Heart right ventricle (tissue), 16 donors: ENCODE measurements around the gene AGAP2. TPM values are rescaled to one million over a fixed set of nuclear protein-coding genes. Genes with fewer than 3 reads are reported as not detected.

Source experiments
- ATAC-seq, 8 donors: fragments of 200-7000 bp; cut with Tn5 transposase; one replicate each; pipeline ENCODE4 v1.9.1; 2020; ENCODE audit warnings: mild to moderate bottlenecking in 8 of 8, moderate library complexity in 8 of 8, moderate number of reproducible peaks in 1 of 8
- DNase-seq, 2 donors: peaks; one replicate each; pipeline ENCODE4 v3.0.0-alpha.2; 2020
- H3K27ac ChIP-seq, 10 donors: fragments of 200-600 bp; sonication (generic) in 2 of 10; one replicate each; pipeline versions ENCODE4 v1.5.0 to v1.8.0; 2020 to 2022; ENCODE audit warnings: mild to moderate bottlenecking in 3 of 10
- H3K27me3 ChIP-seq, 7 donors: fragments of 200-600 bp; one replicate each; pipeline ENCODE4 v1.8.0; 2021 to 2022; ENCODE audit warnings: mild to moderate bottlenecking in 2 of 7
- H3K36me3 ChIP-seq, 9 donors: fragments of 200-600 bp; sonication (generic) in 1 of 9; one replicate each; pipeline versions ENCODE4 v1.5.0 to v1.8.0; 2020 to 2022; ENCODE audit warnings: mild to moderate bottlenecking in 2 of 9
- H3K4me1 ChIP-seq, 9 donors: fragments of 200-600 bp; sonication (generic) in 1 of 9; one replicate each; pipeline versions ENCODE4 v1.5.0 to v1.8.0; 2020 to 2022; ENCODE audit warnings: mild to moderate bottlenecking in 4 of 9
- H3K4me3 ChIP-seq, 10 donors: fragments of 200-600 bp; sonication (generic) in 2 of 10; one replicate each; pipeline versions ENCODE4 v1.5.0 to v1.8.0; 2020 to 2022; ENCODE audit warnings: mild to moderate bottlenecking in 7 of 10, moderate library complexity in 2 of 10
- H3K9me3 ChIP-seq, 11 donors: fragments of 200-600 bp in 10 of 11; sonication (generic) in 2 of 11; one replicate each; pipeline versions ENCODE4 v1.5.0 to v1.8.0; 2013 to 2022; ENCODE audit warnings: mild to moderate bottlenecking in 2 of 11, control low read depth in 1 of 11, moderate library complexity in 1 of 11
- CTCF ChIP-seq, 9 donors: fragments of 200-600 bp; sonication (generic) in 2 of 9; IDR thresholded peaks; one replicate each; pipeline versions ENCODE4 v1.5.0 to v1.8.0; 2021 to 2022; ENCODE audit warnings: antibody characterized with exemption in 9 of 9, mild to moderate bottlenecking in 5 of 9, moderate library complexity in 1 of 9
- WGBS, 2 donors: extraction: QIAGEN DNeasy Blood & Tissue Kit; methylation state at CpG; one replicate each; pipeline ENCODE4 v1.1.7; 2013; ENCODE audit warnings: inconsistent platforms in 1 of 2; 5-methylcytosine and 5-hydroxymethylcytosine counted together
- intact Hi-C, 10 donors: fragments of 100-400 bp; cut with DNase I; formaldehyde crosslinking; loops; one replicate each; pipeline versions ENCODE4 v1.11.1 to v1.14.2; 2022
- polyA plus RNA-seq, 2 donors: library from polyadenylated mRNA; stranded (reverse); fragments of 200-250 nt; gene quantifications; one replicate each; pipeline ENCODE4 v1.2.3, GENCODE V29; 2013
- total RNA-seq, 10 donors: library from RNA; stranded (reverse); fragmentation: NEBNext Ultra II Directional in 3 of 10; extraction: Animal tissue kit (Norgen Biotek cat#: 25700) in 3 of 10; gene quantifications; one replicate each; pipeline versions ENCODE4 v1.2.1 to v1.2.4, GENCODE V29; 2021 to 2023
- donor health status: Arrhythmogenic right ventricular cardiomyopathy.
- donor health status: ischemic (EF 13 %, LVEDD 7.1; RV severe dilation, severe dysfunction).
- donor health status: healthy with polysubstance abuse.
- donor health status: DM: no; HTN: yes; CAD: no.
- donor health status: DM: no; HTN: no; CAD: no.
- donor health status: ischemic (EF 25% LVEDD 6.9; RV normal size, moderate dysfunction).
- donor health status: ischemic (EF 25% LVEDD 5.7; RV mildly dilated, moderate dysfunction).
- donor health status: healthy.
- donor health status: DM: yes; HTN: yes; CAD: no.
- donor health status: Ischemic cardiomyopathy.
- donor health status: ischemic (EF 35%, LVEDD 5.7; RV mildly dilated, moderate dysfunction).
- donor health status: nonischemic (EF 11% LVEDD 7.7; RV severe dilation, severe dysfunction).
- donor health status: DM: yes; HTN: yes; CAD: no.
- donor health status: PGD.
- donor health status: ischemic (EF 29% LVEDD 5.4; RV normal size, mild dysfunction).
- donor health status: nonischemic (EF 23%, LVEDD 6.1; RV moderate dilation, normal function).

Gene AGAP2
- total and polyA plus RNA-seq, 12 donors, result 3.4 to 17.3 (median 6.6) TPM

- H3K4me3 ChIP-seq, result peak overlapping the region in 2 of 10 donors; percentile 61 to 76
- ATAC-seq (peak in 2 of 8 donors; percentile 1 to 2), DNase-seq (no peak)
- peaks cover 0 to 36% (median 7%) of the 10 kb centered on the region in 7 donors for H3K27me3 ChIP-seq
- no peak for TF ChIP-seq CTCF (IDR thresholded peaks at IDR 0.05)
- H3K36me3 ChIP-seq, result peaks cover 0 to 65% (median 0%) of the 10 kb centered on the region in 9 donors
- H3K9me3 ChIP-seq, result no peaks in the 10 kb centered on the region
- peaks cover 0 to 24% (median 14%) of the 10 kb centered on the region in 9 donors for H3K4me1 ChIP-seq
- peak overlapping the region in 2 of 10 donors; percentile 81 to 83 for H3K27ac ChIP-seq
- intact Hi-C loops, result no loop called here
- 49 to 53% methylated on average over 21 of the region's 21 CpGs for WGBS, 2 donors
These were observed 10.7 kb downstream of the AGAP2 start for GRCh38 chr12:57727758-57728395.

- intact Hi-C loops, result no loop called here
- TF ChIP-seq CTCF (IDR thresholded peaks at IDR 0.05), result peak in 7 of 9 donors; percentile 25 to 61 (median 39)
- DNase-seq (peak in 1 of 2 donors; percentile 65), ATAC-seq (peak; percentile 48 to 61 (median 54))
- Histone ChIP-seq H3K36me3 (peaks cover 0 to 59% (median 0%) of the 10 kb centered on the region in 9 donors), H3K27me3 (peaks cover 0 to 31% (median 3%) of the 10 kb centered on the region in 7 donors), H3K4me1 (peaks cover 0 to 24% (median 14%) of the 10 kb centered on the region in 9 donors), H3K27ac (peak overlapping the region in 9 of 10 donors; percentile 52 to 83 (median 81)), H3K4me3 (peak overlapping the region in 9 of 10 donors; percentile 56 to 76 (median 64)), H3K9me3 (no peaks in the 10 kb centered on the region)
- 18 to 25% methylated on average over 76 of the region's 76 CpGs for WGBS, 2 donors
These were observed 11.4 kb downstream of the AGAP2 start for GRCh38 chr12:57726884-57727757.

- H3K27me3 ChIP-seq, result peaks cover 0 to 25% (median 0%) of the 10 kb centered on the region in 7 donors
- DNase-seq (peak; percentile 80 to 81), ATAC-seq (peak; percentile 70 to 84 (median 81))
- no peaks in the 10 kb centered on the region for H3K9me3 ChIP-seq
- peak overlapping the region; percentile 13 to 76 (median 64) for H3K4me3 ChIP-seq
- H3K36me3 ChIP-seq, result peaks cover 0 to 59% (median under 1%) of the 10 kb centered on the region in 9 donors
- 7 to 9% methylated on average over 66 to 79 of the region's 79 CpGs for WGBS, 2 donors
- H3K27ac ChIP-seq, result peak overlapping the region; percentile 14 to 83 (median 80)
- intact Hi-C loops, result no loop called here
- TF ChIP-seq CTCF (IDR thresholded peaks at IDR 0.05), result peak; percentile 56 to 82 (median 75)
- H3K4me1 ChIP-seq, result peaks cover 0 to 24% (median 14%) of the 10 kb centered on the region in 9 donors
These were observed 12.2 kb downstream of the AGAP2 start for GRCh38 chr12:57726151-57726883.

GRCh38 chr12:57725851-57726150, 12.7 kb downstream of the AGAP2 start:
- intact Hi-C loops, result no loop called here
- peak overlapping the region; percentile 13 to 76 (median 64) for H3K4me3 ChIP-seq
- H3K4me1 ChIP-seq, result peaks cover 0 to 24% (median 14%) of the 10 kb centered on the region in 9 donors
- ATAC-seq, result peak in 1 of 8 donors; percentile 8
- WGBS, 2 donors, result 16 to 19% methylated on average over 10 of the region's 10 CpGs
- H3K27me3 ChIP-seq, result peaks cover 0 to 21% (median 0%) of the 10 kb centered on the region in 7 donors
- no peaks in the 10 kb centered on the region for H3K9me3 ChIP-seq
- no peak for DNase-seq
- TF ChIP-seq CTCF (IDR thresholded peaks at IDR 0.05), result no peak
- H3K27ac ChIP-seq, result peak overlapping the region in 8 of 10 donors; percentile 69 to 83 (median 81)
- peaks cover 0 to 59% (median 5%) of the 10 kb centered on the region in 9 donors for H3K36me3 ChIP-seq
